Measurements from ENCODE around the gene OR4C11.

Gene OR4C11

GRCh38 chr11:55607545-55607944 lies at the start of gene OR4C11:
TSS of gene OR4C11 (minus strand) at chr11:55607645. CDS start at chr11:55604373, 3,272 bp downstream.
- DNase-seq: no peak

- DNase-seq: no peak
These were observed 47.7 kb upstream of the OR4C11 start for GRCh38 chr11:55655096-55655495.

GRCh38 chr11:55652560-55652959 lies 45.1 kb upstream of the OR4C11 start:
- DNase-seq: no peak

- no peak for DNase-seq
These were observed 40.6 kb upstream of the OR4C11 start, which contains the start of gene OR4S2 for GRCh38 chr11:55648027-55648426. TSS of gene OR4S2 (plus strand) at chr11:55648327. CDS start at chr11:55650904, 2,577 bp downstream.

GRCh38 chr11:55634813-55635212 lies 27.4 kb upstream of the OR4C11 start, which contains the start of gene OR4P4:
TSS of gene OR4P4 (plus strand) at chr11:55635113.
- no peak for DNase-seq

- no peak for DNase-seq
These were observed 17.1 kb upstream of the OR4C11 start for GRCh38 chr11:55624531-55624930.

GRCh38 chr11:55572548-55572947 lies 34.9 kb downstream of the OR4C11 start:
- DNase-seq: no peak

- DNase-seq: no peak
These were observed 35.6 kb downstream of the OR4C11 start, which contains the start of gene OR4C16 for GRCh38 chr11:55571828-55572227. TSS of gene OR4C16 (plus strand) at chr11:55572128. CDS start at chr11:55572128, 0 bp downstream.

GRCh38 chr11:55554169-55554568 lies 53.3 kb downstream of the OR4C11 start, which contains the start of gene OR4C15:
TSS of gene OR4C15 (plus strand) at chr11:55554469. CDS start at chr11:55554469, 0 bp downstream.
- DNase-seq: no peak
